ENCODE data around the gene IL1RL1.
A peak's percentile ranks its signal among the peaks of the same experiment; 100 is the strongest.

The IL1RL1 gene

DNA sequence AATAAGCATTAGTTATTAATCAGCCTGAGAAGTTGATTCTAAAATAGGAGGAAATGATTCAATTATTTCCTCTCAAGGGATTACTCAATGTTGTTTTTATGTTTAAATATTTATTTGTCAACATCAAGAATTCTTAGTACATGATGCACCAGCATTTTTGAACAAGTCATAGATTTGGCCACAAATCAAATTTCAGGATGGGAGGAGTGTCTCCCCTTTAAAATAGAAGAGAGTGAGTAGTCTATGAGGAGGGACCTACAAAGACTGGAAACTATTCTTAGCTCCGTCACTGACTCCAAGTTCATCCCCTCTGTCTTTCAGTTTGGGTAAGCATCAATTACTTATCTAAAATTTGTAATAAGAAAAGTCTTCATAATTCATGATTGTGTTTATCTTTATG lies 25.6 kb downstream of the IL1RL1 start:
- Histone ChIP-seq H3K36me3 (ENCODE audit: insufficient read depth, low read length) (no peaks in the 10 kb centered on the region), H3K9ac (ENCODE audit: low read depth, low read length) (no peak overlapping the region), H3K9me3 (replicated peaks; ENCODE audit: low read length) (no peaks in the 10 kb centered on the region), H3K27me3 (ENCODE audit: control insufficient read depth, insufficient read depth, low read length) (peaks cover 6% of the 10 kb centered on the region), H3K4me2 (ENCODE audit: low read length) (peak overlapping the region; percentile 33), H3K4me3 (ENCODE audit: low read length) (no peak overlapping the region), H3K4me1 (ENCODE audit: control insufficient read depth, insufficient read depth, low read length) (peaks cover 22% of the 10 kb centered on the region)

DNA sequence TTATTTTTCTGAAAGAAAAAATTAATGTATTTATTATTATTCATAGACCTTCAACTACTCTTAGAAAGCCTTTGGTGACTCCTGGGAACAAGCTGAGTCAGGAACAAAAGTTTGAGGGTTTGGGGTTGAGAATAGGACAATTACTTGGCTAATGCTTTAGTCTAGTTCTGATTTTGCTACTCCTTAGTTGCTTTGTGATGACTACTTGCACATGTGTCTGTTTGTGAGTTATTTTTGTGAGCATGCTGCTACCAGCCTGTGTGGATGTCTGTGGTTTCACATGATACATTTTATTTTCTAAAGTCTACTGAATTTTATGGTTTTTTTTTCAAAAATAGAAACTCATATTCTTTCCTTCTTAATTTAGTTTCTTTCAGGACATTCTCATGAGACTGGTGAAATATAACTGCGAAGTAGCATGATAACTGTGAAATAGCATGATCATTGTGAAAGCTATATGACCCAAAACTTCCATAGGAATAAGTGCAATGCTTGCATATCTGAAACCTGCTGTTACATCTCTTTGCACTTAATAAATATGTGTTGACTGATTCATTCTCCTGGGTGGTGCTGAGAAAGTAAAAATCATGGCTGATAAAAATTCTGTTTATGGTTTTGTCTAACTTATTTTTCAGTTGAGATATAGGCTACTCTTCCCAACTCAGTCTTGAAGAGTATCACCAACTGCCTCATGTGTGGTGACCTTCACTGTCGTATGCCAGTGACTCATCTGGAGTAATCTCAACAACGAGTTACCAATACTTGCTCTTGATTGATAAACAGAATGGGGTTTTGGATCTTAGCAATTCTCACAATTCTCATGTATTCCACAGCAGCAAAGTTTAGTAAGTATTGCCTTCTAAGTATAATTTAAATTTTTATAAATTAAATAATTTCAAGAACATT lies 26.4 kb downstream of the IL1RL1 start:
- no peak overlapping the region for H3K4me2 ChIP-seq (ENCODE audit: low read length)
- peaks cover 8% of the 10 kb centered on the region for H3K27me3 ChIP-seq (ENCODE audit: control insufficient read depth, insufficient read depth, low read length)
- peaks cover 22% of the 10 kb centered on the region for H3K4me1 ChIP-seq (ENCODE audit: control insufficient read depth, insufficient read depth, low read length)
- H3K9me3 ChIP-seq (replicated peaks; ENCODE audit: low read length) = no peaks in the 10 kb centered on the region
- no peaks in the 10 kb centered on the region for H3K36me3 ChIP-seq (ENCODE audit: insufficient read depth, low read length)
- no peak overlapping the region for H3K4me3 ChIP-seq (ENCODE audit: low read length)
- H3K9ac ChIP-seq (ENCODE audit: low read depth, low read length) = no peak overlapping the region

DNA sequence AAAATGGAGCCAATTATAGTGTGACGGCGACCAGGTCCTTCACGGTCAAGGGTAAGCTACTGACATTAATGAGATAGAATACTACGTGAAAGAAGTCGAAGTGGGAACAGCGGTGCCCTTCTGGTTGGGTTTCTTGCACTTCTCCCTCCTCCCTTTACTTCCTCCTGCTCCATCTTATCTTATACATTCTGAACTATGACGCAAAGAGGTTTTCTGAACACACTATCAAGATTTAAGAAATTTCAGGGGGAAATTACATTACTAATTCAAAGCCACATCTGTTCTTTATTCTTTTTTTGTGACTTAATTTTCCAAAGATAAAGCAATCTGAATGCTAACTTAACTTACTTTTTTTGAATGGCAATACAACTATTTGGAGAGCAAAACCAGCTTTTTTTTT lies 29.4 kb downstream of the IL1RL1 start:
- peaks cover 21% of the 10 kb centered on the region for H3K4me1 ChIP-seq (ENCODE audit: control insufficient read depth, insufficient read depth, low read length)

DNA sequence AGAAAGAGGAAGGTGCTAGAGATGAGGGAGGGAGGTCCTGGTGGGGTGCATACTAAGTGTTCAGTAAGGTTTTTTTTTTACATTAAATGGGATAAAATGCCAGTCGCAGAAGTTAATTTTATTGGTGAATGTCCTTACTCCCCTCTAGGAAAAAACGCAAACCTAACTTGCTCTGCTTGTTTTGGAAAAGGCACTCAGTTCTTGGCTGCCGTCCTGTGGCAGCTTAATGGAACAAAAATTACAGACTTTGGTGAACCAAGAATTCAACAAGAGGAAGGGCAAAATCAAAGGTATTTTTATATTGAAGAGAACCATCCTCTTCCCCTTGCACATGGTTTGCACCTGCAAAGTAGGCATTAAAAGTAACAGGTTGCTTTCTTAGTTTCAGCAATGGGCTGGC lies 31.5 kb downstream of the IL1RL1 start:
- no peaks in the 10 kb centered on the region for H3K9me3 ChIP-seq (replicated peaks; ENCODE audit: low read length)
- peaks cover 48% of the 10 kb centered on the region for H3K27me3 ChIP-seq (ENCODE audit: control insufficient read depth, insufficient read depth, low read length)
- H3K4me3 ChIP-seq (ENCODE audit: low read length) = no peak overlapping the region
- H3K4me2 ChIP-seq (ENCODE audit: low read length) = no peak overlapping the region
- H3K36me3 ChIP-seq (ENCODE audit: insufficient read depth, low read length) = no peaks in the 10 kb centered on the region
- H3K4me1 ChIP-seq (ENCODE audit: control insufficient read depth, insufficient read depth, low read length) = no peaks in the 10 kb centered on the region
- H3K9ac ChIP-seq (ENCODE audit: low read depth, low read length) = no peak overlapping the region

More for the DNA sequence above, 29.4 kb downstream of the IL1RL1 start:
- no peak overlapping the region for H3K4me2 ChIP-seq (ENCODE audit: low read length)
- no peaks in the 10 kb centered on the region for H3K9me3 ChIP-seq (replicated peaks; ENCODE audit: low read length)
- H3K27me3 ChIP-seq (ENCODE audit: control insufficient read depth, insufficient read depth, low read length) = peaks cover 32% of the 10 kb centered on the region
- no peak overlapping the region for H3K4me3 ChIP-seq (ENCODE audit: low read length)
- H3K36me3 ChIP-seq (ENCODE audit: insufficient read depth, low read length) = no peaks in the 10 kb centered on the region
- no peak overlapping the region for H3K9ac ChIP-seq (ENCODE audit: low read depth, low read length)

DNA sequence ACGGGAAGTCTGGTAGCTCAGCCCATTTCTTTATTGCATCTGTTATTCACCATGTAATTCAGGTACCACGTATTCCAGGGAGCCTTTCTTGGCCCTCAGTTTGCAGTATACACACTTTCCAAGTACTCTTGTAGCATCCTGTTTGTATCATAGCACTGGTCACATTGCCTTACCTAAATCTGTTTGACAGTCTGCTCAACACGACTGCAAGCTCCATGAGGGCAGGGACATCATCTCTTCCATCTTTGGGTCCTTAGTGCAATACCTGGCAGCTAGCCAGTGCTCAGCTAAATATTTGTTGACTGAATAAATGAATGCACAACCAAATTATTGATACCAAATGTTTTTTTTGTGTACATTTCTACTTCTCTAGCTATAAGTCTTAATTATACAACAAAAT lies 33.0 kb downstream of the IL1RL1 start:
- Histone ChIP-seq H3K4me2 (ENCODE audit: low read length) (no peak overlapping the region), H3K9ac (ENCODE audit: low read depth, low read length) (no peak overlapping the region), H3K27me3 (ENCODE audit: control insufficient read depth, insufficient read depth, low read length) (peaks cover 63% of the 10 kb centered on the region), H3K4me1 (ENCODE audit: control insufficient read depth, insufficient read depth, low read length) (no peaks in the 10 kb centered on the region), H3K36me3 (ENCODE audit: insufficient read depth, low read length) (no peaks in the 10 kb centered on the region), H3K4me3 (ENCODE audit: low read length) (no peak overlapping the region), H3K9me3 (replicated peaks; ENCODE audit: low read length) (no peaks in the 10 kb centered on the region)

DNA sequence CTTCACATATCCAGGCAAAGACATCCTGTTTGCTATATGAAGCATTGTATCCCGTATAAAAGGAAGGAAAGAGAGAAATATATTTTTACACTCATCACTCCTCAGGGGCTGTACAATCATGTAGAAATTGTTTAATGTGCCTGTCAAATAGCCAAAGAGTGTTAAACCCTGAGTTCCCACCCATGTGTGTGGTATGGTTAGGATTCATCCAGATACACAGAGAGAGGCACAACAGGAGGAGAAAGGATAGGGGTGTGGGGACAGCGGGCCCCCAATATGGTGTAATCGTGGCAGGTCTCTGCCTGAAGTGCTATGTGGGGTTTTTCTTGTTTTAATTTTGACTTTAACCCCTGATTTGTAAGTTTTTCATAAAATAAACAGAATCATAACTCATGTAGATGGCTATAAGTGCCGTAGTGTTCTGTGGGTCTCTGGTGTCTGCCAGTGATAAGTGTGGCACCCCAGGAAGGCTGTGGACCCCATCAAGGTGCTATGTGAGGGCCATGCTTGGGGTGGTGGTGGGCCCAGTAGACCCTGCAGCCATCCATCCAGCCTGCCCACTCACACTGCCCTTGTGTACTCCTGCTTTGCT lies 34.1 kb downstream of the IL1RL1 start:
- no peak overlapping the region for H3K9ac ChIP-seq (ENCODE audit: low read depth, low read length)
- H3K36me3 ChIP-seq (ENCODE audit: insufficient read depth, low read length) = no peaks in the 10 kb centered on the region
- no peak overlapping the region for H3K4me3 ChIP-seq (ENCODE audit: low read length)
- peaks cover 65% of the 10 kb centered on the region for H3K27me3 ChIP-seq (ENCODE audit: control insufficient read depth, insufficient read depth, low read length)
- H3K9me3 ChIP-seq (replicated peaks; ENCODE audit: low read length) = no peaks in the 10 kb centered on the region
- H3K4me2 ChIP-seq (ENCODE audit: low read length) = no peak overlapping the region
- no peaks in the 10 kb centered on the region for H3K4me1 ChIP-seq (ENCODE audit: control insufficient read depth, insufficient read depth, low read length)

DNA sequence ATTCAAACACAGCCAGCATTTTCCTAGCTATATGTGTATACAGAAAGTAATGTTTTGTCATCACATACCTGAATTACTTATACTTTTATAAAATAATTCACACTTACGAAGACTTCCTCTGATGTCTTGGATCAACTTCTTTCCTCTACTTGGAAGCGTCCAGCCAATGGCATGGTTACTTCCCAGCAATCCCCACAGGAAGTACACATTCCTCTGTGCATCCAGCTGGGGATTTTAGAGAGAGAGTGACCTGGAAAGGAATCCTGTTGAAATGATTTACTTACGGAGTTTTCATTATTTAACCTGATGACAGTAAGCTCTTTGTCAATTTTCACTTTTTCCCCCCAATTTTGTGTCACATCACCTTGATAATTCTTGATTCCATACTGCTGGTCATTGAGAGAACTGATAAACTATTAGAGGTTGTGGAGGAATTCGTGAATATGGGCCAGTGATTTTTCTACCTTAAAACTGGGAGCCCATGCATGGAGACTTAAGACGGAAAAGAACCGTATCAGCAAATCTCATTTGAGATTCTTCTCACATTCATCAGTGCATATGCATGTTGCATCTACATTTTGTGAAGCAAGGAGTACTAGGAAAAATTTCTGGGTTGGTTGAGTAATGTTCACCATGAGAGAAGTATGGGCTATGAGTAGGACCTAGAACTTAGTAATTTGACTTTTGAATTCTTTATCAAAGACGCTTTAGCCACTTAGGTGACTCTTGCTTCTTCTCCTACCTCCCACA lies 35.2 kb downstream of the IL1RL1 start:
- H3K36me3 ChIP-seq (ENCODE audit: insufficient read depth, low read length) = no peaks in the 10 kb centered on the region
- no peak overlapping the region for H3K4me3 ChIP-seq (ENCODE audit: low read length)
- H3K4me1 ChIP-seq (ENCODE audit: control insufficient read depth, insufficient read depth, low read length) = no peaks in the 10 kb centered on the region
- peaks cover 73% of the 10 kb centered on the region for H3K27me3 ChIP-seq (ENCODE audit: control insufficient read depth, insufficient read depth, low read length)
- H3K9me3 ChIP-seq (replicated peaks; ENCODE audit: low read length) = no peaks in the 10 kb centered on the region
- H3K9ac ChIP-seq (ENCODE audit: low read depth, low read length) = no peak overlapping the region
- H3K4me2 ChIP-seq (ENCODE audit: low read length) = no peak overlapping the region

DNA sequence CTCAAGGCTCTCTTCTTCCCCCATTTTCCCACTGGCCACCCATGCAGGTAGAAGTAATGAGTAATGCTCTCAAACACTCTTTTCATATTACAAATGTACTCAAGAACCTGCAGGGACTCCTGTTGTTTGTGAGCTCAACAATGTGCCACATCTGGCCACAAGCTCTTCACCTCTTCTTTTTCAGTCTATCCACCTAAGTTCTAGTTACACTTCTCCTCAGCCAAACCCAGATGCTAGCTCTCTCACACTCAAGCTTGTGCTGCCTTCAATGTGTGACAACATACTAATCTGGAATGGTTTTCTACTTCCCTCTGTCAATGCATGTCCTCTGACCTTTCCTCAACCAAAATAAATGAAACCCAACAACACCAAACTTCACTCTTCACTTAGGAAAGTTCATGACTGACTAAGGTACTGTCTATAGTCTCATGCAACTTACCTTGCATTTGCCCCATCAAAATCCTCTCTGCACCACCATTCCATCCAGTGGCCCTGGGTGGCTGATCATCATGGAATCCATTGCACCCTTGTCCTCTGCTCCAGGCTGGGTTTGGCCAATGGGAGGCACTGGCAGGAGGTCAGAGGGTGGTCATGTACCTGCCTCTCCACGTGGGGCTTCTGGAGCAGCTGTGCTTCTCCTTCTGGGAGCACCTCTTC lies 38.9 kb downstream of the IL1RL1 start:
- Histone ChIP-seq H3K9ac (ENCODE audit: low read depth, low read length) (no peak overlapping the region), H3K4me3 (ENCODE audit: low read length) (no peak overlapping the region), H3K9me3 (replicated peaks; ENCODE audit: low read length) (no peaks in the 10 kb centered on the region), H3K27me3 (ENCODE audit: control insufficient read depth, insufficient read depth, low read length) (peaks cover 54% of the 10 kb centered on the region), H3K4me1 (ENCODE audit: control insufficient read depth, insufficient read depth, low read length) (peaks cover 1% of the 10 kb centered on the region), H3K4me2 (ENCODE audit: low read length) (no peak overlapping the region), H3K36me3 (ENCODE audit: insufficient read depth, low read length) (no peaks in the 10 kb centered on the region)

DNA sequence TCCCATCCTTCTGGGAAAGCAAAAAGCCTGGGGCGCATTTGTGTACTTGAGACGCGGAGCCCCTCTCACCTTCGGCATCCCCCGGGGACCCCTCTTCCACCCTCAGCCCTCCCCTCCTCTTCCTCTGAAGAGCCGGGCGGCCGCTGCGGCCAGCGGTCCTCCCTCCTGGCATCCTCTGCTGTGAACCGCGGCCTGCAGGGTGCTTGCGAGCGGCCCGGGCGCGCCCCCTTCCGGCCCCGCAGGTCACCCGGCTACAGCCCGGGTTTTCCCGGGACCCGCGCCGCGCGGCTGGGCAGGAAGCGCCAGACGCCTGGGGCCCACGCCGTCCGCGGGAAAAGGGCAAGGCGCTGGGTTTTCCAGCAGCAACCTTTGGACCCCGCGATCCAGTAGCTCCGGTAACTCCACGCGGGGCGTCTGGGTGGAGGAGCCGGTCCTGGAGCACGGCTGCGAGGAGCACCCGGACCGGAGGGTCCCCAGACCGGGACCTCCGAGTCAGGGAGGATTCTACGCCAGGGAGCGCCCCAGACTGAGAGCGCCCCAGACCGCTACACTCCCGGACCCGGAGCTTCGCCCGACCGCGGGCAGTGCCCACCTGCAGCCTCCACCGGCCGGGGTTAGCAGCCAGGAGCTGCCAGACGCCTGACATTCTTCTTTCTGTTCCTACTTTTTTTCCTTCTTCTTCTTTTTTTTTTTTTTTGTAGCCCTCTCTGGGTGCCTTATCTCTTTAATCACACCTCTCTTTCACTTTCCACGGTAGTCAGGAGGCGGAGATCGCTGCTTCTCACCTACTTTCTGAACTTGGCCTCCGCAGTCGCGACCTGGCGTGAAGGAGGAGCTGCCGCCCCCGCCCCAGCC lies 44.4 kb downstream of the IL1RL1 start, which contains the start of gene IL18R1:
IL18R1 (plus strand) TSS at position 271 of the 855 bp plus-strand sequence. CDS start 6,865 bp downstream, outside the sequence.
- no peaks in the 10 kb centered on the region for H3K36me3 ChIP-seq (ENCODE audit: insufficient read depth, low read length)
- H3K9me3 ChIP-seq (replicated peaks; ENCODE audit: low read length) = no peaks in the 10 kb centered on the region
- H3K9ac ChIP-seq (ENCODE audit: low read depth, low read length) = peak within 1 kb of the TSS; percentile 89
- peak within 1 kb of the TSS; percentile 96 for H3K4me3 ChIP-seq (ENCODE audit: low read length)
- H3K27me3 ChIP-seq (ENCODE audit: control insufficient read depth, insufficient read depth, low read length) = peaks cover 11% of the 10 kb centered on the region
- H3K4me2 ChIP-seq (ENCODE audit: low read length) = peak within 1 kb of the TSS; percentile 100
- H3K4me1 ChIP-seq (ENCODE audit: control insufficient read depth, insufficient read depth, low read length) = peaks cover 3% of the 10 kb centered on the region

DNA sequence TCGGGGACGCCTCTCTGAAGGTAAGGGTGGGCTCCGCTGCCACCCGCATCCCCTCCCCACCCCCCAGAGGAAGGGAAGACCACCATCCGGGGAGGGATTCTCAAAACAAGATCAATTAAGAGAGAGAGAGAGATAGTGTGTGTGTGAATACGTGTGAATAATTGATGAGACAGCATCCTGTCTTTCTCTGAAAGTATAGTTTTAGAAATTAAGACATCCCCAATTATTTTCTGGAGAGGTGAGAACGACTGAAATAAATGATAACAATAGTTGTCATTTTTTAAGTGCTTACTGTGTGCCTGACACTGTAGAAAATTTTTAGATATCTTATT lies 45.0 kb downstream of the IL1RL1 start:
- H3K4me1 ChIP-seq (ENCODE audit: control insufficient read depth, insufficient read depth, low read length) = peaks cover 3% of the 10 kb centered on the region
- H3K9ac ChIP-seq (ENCODE audit: low read depth, low read length) = peak overlapping the region; percentile 89
- H3K27me3 ChIP-seq (ENCODE audit: control insufficient read depth, insufficient read depth, low read length) = peaks cover 7% of the 10 kb centered on the region

More for the DNA sequence above, 45.0 kb downstream of the IL1RL1 start:
- peak overlapping the region; percentile 100 for H3K4me2 ChIP-seq (ENCODE audit: low read length)
- H3K36me3 ChIP-seq (ENCODE audit: insufficient read depth, low read length) = no peaks in the 10 kb centered on the region
- no peaks in the 10 kb centered on the region for H3K9me3 ChIP-seq (replicated peaks; ENCODE audit: low read length)
- H3K4me3 ChIP-seq (ENCODE audit: low read length) = peak overlapping the region; percentile 96
